ENCODE results near the gene NELFA.

DNA sequence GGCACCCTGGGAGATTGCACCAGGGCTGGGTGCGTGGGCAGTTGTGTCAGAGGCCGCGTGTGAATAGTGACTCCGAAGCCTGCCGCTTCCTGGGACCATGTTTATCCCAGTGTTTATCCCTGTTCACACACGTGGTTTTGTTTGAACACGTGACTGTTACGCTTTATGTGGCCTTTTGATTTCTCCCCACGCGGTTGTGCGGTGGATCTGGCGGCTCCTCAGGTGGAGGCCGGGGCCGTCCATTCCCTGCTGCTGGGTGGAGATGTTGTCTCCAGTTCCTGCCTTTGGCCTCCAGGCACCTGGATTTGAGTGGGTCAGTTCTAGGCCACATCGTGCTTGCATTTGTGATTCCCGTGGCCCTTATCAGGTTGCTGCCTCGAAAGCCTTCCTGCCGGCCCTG, 35.1 kb downstream of the NELFA start:
- TF ChIP-seq CTCF (IDR thresholded peaks at IDR 0.05), result no peak
- TF ChIP-seq ZFX (IDR thresholded peaks at IDR 0.05; ENCODE audit: borderline replicate concordance), result no peak

Measured in 22Rv1 (cell line).